NCI-H2196 (cell line): ENCODE results near the gene ZCCHC24.

ENCODE experiments used
- DNase-seq: peaks from one replicate; lab custom pipeline; 2025; ENCODE audit not compliant: unreplicated experiment; lab: John Stamatoyannopoulos, UW

ZCCHC24 gene

DNA sequence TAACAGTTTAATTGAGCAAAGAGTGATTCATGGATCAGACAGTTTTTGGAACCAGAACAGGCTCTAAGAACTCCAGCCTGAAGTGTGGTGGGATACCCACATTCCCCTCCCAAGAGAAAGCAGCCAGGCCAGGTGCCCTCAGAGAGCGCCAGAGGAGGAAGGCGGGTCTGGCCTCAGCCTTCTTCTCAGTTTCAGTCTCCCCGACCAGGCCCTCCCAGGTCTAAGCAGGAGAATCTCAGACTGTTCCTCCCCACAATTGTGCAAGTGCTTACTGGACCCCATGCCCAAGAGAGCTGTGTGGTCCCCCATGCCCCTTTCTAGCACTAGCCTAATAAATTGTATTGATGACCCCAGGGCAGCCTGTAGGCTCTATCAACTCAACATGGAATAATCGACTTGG, 72.6 kb downstream of the ZCCHC24 start:
- no peak for DNase-seq

DNA sequence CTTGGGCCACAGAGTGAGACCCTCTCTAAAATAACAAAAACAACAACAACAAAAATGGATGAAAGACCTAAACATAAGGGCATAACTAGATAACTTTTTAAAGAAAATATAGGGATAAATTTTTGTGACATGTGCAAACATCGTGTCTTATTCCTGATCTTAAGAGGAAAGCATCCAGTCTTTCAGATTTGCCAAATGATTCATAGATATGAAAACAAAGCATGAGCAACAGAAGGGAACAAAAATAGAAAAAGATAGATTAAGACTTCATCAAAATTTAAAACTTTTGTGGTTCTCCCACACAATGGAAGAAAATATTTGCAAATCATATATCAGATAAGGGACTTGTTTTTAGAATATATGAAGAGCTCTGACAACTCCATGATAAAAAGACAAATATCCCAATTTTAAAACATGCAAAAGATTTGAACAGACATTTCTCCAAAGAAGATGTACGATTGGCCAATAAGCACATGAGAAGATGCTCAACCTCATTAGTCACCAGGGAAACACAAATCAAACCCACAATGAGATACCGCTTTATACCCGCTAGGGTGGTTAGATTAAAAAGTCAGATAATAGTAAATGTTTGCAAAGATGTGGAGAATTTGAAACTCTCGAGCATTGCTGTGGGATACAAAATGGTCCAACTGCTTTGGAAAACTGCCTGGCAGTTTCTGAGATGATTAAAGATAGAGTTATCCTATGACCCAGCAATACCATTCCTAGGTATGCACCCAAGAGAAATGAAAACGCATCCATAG, 77.8 kb downstream of the ZCCHC24 start:
- no peak for DNase-seq

DNA sequence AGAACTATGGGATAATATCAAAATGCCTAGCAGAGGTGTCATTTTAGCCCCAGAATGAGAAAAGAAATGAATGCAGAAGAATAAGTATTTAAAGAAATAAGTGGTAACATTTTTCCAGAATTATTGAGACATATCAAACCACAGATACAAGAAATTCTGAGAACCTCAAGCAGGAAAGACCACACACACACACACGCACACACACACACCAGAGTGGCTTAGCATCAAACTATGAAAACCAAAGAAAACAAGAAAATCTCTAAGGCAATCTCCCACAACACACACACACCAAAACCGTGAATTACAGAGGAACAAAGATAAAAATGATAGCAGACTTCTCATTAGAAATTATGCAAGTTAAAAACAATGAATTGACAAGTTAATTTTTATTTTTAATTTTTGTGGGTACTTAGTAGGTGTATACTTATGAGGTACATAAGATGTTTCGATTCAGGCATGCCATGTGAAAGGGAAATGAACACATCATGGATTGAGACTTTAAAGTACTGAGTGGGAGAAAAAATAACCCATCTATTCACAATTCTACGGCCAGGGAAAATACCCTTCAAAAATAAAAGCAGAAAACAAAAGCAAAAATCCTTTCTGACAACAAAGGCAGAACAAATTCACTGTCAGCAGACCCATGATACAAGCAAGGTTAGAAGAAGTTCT, 83.6 kb downstream of the ZCCHC24 start:
- no peak for DNase-seq

DNA sequence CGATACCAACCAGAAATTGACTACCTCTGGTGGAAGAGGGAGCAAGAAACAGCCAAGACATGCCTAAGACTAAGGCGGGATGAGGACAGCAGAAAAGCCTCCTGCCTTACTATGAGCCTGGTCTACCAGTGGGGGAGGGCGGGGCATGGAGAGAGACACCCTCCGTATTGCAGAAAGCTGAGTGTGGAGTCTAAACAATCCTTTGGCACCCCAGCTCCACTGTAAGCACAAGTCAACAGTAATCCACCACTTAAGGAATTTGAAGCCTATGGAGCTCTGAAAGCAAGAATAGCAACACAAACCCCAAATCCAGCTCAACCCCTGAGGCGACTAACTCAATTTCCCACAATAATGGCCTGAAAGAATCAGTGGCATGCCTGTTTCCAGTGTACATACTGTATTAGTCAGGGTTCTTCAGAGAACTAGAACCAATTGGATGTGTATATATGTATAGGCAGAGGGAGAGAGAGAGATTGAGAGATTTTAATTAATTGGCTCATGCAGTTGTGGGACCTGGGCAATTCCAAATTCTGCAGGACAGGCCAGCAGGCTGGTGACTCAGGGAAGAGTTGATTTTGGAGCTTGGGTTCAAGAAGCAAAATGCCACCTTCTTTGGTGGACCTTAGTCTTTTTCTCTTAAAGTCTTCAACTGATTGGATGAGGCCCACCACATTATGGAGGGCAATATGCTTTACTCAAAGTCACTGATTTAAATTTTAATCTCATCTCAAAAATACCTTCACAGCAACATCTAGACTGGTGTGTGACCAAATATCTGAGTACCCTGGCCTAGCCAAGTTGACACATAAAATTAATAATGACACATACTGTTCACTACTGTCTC, 84.7 kb downstream of the ZCCHC24 start:
- no peak for DNase-seq

DNA sequence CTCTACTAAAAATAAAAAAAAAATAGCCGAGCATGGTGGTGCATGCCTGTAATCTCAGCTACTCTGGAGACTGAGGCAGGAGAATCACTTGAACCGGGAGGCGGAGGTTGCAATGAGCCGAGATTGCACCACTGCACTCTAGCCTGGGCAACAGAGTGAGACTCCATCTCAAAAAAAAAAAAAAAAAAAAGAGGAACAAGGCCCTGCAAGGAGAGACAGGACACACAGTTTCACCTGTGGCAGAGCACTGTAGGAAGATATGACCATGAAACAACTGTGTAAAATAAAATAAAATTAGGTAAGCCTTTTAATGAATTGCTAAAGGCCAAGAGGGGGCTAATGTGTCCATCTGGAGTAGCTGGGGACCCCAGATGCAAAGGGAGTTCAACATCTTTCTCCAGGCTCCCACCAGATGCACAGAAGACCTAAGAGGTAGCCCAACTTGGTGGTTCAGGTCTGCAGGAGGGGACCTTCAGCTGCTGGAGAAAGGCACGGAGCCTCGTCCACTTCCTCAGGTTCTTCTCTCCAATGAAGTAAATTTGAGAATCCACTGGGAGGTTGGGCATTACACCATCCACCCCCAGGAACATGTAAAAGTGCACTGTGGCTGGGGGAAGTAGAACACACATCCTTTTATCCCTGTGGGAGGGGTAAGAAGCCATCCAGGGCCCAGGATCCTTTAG, 85.5 kb downstream of the ZCCHC24 start:
- DNase-seq, result no peak

DNA sequence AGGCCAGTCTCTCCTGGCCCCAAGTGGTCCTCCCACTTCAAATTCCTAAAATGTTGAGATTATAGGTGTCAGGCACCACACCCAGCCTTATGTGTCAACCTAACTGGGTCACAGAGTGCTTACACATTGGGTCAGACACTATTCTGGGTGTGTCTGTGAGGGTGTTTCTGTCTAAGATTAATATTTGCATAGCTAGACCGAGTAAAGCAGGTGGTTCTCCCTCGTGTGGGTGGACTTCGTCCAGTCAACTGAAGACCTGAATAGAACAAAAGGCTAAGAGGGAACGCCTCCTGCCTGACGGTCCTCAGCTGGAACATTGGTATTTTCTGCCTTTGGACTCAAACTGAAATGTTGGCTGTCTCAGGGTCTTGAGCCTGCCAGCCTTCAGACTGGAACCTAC, 86.6 kb downstream of the ZCCHC24 start:
- no peak for DNase-seq

DNA sequence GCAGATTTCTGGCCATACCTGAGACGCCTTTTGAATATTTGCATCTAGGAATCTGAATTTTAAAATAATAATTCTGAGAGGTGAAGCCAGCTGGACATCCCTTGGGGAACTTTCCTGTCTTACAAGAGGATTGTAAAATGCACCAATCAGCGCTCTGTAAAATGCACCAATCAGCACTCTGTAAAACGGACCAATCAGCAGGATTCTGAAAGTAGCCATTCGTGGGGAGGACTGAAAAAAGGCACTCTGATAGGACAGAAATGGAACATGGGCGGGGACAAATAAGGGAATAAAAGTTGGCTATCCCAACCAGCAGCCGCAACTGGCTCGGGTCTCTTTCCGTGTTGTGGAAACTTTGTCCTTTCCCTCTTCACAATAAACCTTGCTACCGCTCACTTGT, 88.2 kb downstream of the ZCCHC24 start:
- no peak for DNase-seq

DNA sequence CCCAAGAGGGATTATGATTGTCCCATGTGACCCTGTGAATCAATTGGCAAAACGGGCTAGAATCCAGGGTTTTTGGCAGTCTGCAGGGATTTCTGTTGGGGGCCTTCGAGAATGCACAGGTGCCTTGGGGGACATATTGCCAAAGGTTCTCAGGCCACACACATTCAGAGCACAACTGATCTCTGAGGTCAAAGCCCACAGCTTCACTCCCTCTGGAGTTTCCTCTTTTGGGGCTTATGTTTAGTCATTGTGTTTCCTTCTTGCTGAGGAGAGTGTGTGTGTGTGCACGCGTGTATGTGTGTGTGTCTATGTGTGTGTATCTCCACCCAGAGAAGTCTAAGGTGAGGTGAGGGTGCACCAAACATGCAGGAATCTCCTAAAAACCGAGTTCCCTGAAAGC, 89.3 kb downstream of the ZCCHC24 start:
- DNase-seq, result no peak

DNA sequence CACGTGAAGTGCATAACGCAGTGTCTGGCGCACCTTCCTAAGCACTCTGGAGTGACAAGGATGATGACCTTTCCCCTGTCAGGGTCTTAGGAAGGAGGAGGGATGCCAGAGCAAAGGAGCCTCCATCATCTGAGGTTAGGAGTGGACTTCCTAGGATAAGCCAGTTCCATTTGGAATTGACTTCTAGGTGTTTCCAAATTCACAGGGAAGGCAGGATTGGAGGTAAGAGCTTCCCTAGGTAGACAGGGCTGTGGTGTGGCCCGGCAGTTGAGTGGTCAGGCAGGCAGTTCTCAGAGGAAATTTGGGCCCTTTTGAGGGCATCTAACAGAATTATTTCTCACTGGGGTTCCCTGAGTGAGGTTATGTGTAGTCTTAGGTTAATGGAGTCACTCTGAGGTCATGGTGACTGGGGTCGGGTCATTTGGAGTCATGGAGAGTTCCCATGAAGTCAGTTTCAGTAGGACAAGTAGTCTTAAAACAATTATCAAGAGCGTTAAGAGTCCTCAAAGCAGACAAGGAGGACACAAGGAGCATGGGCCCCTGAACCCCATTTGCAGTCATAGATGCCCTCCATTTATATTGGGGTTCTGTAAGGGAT, 89.9 kb downstream of the ZCCHC24 start:
- DNase-seq, result no peak

DNA sequence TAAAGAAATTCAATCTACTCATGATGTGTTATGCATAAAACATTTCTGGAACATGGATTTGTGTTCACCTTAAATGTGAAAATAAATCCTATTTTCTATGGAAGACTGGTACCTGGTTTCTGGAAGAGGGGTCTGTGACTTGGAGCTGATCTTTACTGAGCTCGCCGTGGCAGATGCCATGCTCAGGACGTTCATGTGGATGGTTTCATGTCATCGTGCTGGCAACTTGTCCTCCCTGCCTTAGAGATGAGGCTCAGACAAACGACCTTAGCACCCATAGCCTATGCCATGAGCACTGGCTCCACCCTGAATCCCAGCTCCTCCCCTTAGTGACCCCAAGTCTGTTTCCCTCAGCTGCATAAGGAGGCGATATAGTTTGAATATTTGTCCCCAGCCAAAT, 90.8 kb downstream of the ZCCHC24 start:
- no peak for DNase-seq

DNA sequence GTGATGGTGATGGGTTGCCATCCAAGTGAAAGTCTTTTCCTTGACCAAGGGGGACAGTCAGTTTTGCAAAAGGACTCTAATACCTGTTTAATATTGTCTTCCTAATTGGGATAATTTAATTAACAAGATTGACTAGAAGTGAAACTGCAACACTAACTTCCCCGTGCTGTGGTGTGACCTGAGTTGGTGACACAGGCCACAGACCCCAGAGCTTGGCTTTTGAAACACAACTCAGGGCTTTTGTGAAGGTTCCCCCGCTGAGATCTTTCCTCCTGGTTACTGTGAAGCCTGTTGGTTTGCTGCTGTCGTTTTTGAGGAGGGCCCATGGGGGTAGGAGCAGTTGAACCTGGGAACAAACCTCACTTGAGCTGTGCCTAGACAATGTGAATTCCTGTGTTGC, 91.3 kb downstream of the ZCCHC24 start:
- DNase-seq, result no peak

DNA sequence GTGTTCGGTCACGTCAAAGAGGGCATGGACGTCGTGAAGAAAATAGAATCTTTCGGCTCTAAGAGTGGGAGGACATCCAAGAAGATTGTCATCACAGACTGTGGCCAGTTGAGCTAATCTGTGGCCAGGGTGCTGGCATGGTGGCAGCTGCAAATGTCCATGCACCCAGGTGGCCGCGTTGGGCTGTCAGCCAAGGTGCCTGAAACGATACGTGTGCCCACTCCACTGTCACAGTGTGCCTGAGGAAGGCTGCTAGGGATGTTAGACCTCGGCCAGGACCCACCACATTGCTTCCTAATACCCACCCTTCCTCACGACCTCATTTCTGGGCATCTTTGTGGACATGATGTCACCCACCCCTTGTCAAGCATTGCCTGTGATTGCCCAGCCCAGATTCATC, 91.7 kb downstream of the ZCCHC24 start:
- DNase-seq, result no peak

DNA sequence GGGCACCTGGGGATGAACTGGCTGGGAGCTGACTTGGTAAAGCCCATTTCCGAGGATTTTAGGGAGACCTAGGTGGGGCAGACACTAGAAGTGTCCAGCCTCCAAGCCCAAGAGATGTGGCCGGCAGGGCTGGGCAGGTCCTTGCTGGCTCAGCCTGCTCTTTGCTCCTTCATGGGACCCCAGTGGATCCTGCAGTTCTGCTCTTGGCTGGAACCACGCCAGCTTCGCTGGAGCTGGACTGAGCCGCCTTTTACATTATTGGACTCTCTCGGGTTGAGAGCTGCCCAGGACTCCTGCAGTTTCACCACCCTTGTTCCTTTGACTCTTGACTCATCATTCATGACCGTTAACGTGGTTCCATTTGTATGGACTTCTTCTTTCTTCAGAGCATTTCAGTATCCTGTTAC, 92.4 kb downstream of the ZCCHC24 start:
- no peak for DNase-seq

DNA sequence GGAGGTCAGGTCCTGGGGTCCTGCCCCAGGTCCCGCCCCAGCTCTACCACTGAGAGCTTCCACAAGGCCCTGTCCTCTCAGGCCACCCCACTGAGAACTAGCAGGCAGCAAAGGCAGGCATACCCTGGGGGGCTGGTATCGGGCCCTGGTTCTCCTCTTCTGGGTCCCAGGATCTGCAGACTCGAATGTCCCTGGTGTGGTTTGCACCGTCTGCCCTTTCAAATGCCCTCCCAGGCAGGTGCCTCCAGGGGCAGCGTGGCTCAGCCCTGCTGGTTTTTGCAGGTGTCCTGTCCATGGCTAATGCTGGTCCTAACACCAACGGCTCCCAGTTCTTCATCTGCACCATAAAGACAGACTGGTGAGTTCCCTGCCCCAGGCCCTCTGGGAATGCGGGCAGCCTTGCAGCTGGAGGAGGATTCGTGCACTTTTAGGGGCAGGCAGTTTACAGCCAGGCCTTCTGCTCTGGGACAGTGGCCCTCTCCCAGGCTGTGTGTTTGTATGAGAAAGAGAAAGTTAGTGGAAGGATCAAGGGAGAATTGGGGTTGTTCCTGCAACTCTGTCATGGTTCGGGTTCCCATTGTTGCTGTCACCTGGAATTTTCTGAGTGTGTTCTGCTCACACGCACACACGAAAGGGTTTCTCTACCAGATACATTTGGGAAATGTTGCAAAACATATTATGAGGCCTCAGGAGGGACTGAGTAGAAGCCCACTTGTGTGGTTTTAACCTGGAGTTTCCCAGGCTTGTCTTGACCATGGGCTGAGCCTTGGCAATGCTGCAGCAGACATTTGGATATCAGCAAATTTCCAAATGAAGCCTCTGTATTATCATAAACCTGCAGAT, 93.2 kb downstream of the ZCCHC24 start:
- DNase-seq, result no peak

DNA sequence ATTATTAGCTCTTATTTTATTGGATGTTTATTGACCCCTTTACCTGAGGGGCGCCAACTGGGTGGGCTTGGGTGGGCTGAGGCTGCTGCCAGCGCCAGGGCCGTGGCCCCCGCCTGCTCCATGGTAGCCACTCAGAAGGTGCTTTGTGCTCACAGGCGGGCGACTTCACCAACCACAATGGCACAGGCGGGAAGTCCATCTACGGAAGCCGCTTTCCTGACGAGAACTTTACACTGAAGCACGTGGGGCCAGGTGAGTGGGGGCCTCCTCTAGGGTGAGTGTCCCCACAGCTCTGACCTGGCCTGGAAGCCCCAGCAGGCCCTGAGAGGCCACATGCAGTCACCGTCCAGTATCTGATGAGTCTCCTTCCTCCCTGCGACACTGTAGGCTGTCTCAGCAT, 94.1 kb downstream of the ZCCHC24 start:
- no peak for DNase-seq

DNA sequence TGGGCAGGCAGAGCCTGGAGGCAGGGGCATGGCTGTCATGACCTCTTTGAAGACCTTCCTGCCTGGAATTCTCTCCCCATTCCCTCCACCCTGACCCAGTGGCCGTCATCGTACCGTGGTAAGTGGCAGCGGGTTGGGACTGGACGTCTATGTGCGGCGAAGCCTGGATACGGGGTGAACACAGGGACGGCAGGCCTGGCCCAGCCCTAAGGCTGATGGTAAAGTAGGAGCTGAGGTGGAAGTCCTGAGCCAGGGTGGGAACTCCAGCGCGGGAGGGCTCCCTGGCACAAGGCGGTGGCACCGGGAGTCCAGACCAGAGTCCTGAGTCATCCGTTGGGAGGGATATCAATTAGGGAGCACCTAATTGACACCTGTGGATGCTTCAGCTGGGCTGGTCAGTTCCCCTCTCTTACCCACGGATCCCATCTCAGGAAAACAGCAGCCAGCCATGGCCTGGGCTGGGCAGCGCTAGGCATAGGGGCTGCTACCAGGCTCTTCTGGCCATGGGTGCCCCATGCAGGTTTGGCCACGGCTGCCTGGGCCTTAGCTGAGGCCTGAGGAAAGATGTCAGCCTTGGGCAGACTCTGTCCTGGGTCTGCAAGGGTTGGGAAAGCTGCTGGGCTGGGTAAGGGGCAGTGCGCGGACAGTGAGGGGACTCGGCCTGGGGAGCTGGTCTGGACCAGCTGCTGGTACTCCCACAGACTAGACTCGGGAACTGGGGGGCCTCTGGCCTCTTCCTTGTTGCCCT, 94.8 kb downstream of the ZCCHC24 start:
- no peak for DNase-seq

DNA sequence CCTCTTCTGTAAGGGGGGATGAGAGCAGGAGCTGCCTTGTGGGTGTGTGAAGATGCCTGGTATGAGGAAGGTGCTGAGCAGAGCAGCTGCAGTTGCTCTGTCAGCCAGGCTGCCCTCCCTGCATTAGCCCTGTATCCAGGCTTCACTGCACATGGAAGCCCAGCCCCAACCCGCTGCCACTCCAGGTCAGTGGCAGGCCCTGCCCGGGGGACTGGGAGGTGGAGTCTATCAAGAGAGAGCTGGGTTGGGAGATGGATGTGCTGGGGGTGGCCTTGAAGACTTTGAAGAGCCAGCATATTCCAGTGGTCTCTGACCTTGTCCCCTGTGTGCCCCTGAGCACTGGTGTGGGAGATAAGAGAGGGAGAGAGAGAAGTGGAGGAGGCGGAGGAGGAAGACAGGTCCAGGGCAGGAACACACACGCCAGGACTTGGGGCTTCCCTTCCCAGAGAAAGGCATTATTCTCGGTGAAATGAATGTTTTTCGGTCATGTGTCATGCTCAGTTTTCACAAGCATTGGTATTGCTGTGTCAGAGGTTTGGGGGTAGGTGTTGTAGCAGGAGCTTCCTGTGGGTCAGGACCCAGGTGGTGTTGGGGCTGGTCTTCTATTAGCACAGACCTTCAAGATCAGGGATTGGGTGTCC, 95.5 kb downstream of the ZCCHC24 start:
- DNase-seq, result no peak

DNA sequence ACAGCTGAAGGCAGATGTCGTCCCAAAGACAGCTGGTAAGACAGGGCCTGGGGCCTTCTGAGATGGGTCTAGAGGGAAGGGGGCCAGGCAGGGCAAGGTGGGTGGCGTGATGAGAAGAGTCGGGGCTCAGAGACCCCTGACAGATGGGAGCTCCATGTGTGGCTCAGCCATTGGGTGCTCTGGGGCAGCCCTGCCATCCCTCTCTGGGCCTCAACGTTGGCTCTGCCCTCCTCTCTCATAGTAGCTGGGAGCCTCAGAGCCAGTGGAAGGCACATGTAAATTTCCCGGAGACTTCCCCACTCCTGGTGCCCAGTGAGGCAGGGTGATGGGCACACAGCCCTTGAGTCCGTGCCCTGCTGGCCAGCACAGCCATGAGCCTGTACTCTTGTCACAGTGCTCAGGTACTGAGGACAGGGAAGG, 96.3 kb downstream of the ZCCHC24 start:
- DNase-seq, result no peak

DNA sequence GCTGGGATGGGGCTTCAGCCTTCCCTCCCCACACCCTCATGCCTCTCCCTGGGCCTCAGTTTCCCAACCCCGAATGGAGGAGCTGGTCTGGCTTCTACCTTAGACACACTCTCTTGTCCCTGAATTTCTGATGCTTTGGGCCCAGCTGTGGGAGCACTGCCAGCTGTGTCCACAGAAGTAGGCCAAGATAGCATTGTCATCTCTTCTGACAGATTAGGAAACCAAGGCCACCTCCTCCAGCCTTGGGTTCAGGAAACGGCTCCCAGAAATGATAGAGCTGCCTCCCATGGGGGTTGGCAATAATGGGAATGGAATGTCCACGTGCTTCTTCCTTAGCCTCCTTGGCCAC, 96.8 kb downstream of the ZCCHC24 start:
- DNase-seq, result no peak
